Neural cell (in vitro differentiated cells): ENCODE data around the gene CCL24.

Experiments used
- EP300 ChIP-seq: fragments of 450-650 bp; conservative IDR thresholded peaks from 2 replicates; pipeline ENCODE4 v1.6.1; 2014; ENCODE audit warnings: antibody characterized with exemption, mild to moderate bottlenecking, moderate library complexity; ENCODE audit not compliant: poor library complexity, severe bottlenecking
- EZH2 ChIP-seq: fragments of 200-600, 300-800 bp; shearing (Covaris generic), sonication (generic); IDR thresholded peaks from 2 replicates; pipeline ENCODE4 v1.6.1; 2014; ENCODE audit warnings: antibody characterized with exemption, low read length, borderline replicate concordance, mild to moderate bottlenecking; ENCODE audit not compliant: insufficient read depth, poor library complexity, severe bottlenecking

- TF ChIP-seq EZH2 (no peak), EP300 (no peak)
These were observed 36.0 kb upstream of the CCL24 start for GRCh38 chr7:75849573-75849972.
